OCI-LY7 (cell line): Measurements from ENCODE around the gene FHDC1. TPM values are rescaled to one million over a fixed set of nuclear protein-coding genes. Genes with fewer than 3 reads are reported as not detected.

Experiments used
- BruUV-seq: library from RNA; stranded (reverse); fragments of 400-500 nt; replicated peaks from 2 replicates; lab custom pipeline; 2021; lab: Mats Ljungman, UMichigan
- CTCF ChIA-PET: fragments of 300-600 bp; sonication (Branson Sonifier 250); formaldehyde crosslinking; loops from one replicate; lab custom pipeline; 2022; ENCODE audit warnings: antibody characterized with exemption; ENCODE audit not compliant: unreplicated experiment; lab: Charles Lee
- POLR2A ChIA-PET: fragments of 300-600 bp; sonication (Branson Sonifier 250); formaldehyde crosslinking; loops from one replicate; lab custom pipeline; 2022; ENCODE audit warnings: antibody characterized with exemption; lab: Charles Lee
- DNase-seq: peaks from one replicate; pipeline ENCODE4 v3.0.0-alpha.2; 2015; ENCODE audit warnings: low spot score
- H2AFZ ChIP-seq: fragments of 200-600 bp; sonication (generic), shearing (Covaris generic); 2 replicates; pipeline ENCODE4 v1.6.1; 2014; ENCODE audit warnings: mild to moderate bottlenecking, antibody characterized with exemption, low read length, moderate library complexity
- H3K27ac ChIP-seq: fragments of 200-600 bp; sonication (generic); 2 replicates; pipeline ENCODE4 v1.5.1; 2014; ENCODE audit warnings: mixed run types, low read depth, mild to moderate bottlenecking, moderate library complexity, low read length, inconsistent platforms; ENCODE audit not compliant: poor library complexity, severe bottlenecking
- H3K36me3 ChIP-seq: fragments of 200-600 bp; sonication (generic); 2 replicates; pipeline ENCODE4 v1.6.1; 2014; ENCODE audit warnings: mild to moderate bottlenecking, antibody characterized with exemption, low read length, moderate library complexity, mixed read lengths; ENCODE audit not compliant: insufficient read depth
- H3K4me1 ChIP-seq: fragments of 200-600 bp; sonication (generic); 2 replicates; pipeline ENCODE4 v1.5.1; 2014; ENCODE audit warnings: mild to moderate bottlenecking, low read length; ENCODE audit not compliant: insufficient read depth, poor library complexity, severe bottlenecking
- H3K4me2 ChIP-seq: fragments of 200-600 bp; sonication (generic); 2 replicates; pipeline ENCODE4 v1.6.1; 2014; ENCODE audit warnings: mild to moderate bottlenecking, low read length
- H3K4me3 ChIP-seq: fragments of 200-600 bp; sonication (generic); 2 replicates; pipeline ENCODE4 v1.5.1; 2014; ENCODE audit warnings: mild to moderate bottlenecking, low read depth, low read length; ENCODE audit not compliant: poor library complexity, severe bottlenecking
- H3K79me2 ChIP-seq: fragments of 200-600 bp; sonication (generic); 2 replicates; pipeline ENCODE4 v1.6.1; 2016; ENCODE audit warnings: low read depth, mild to moderate bottlenecking, low read length, moderate library complexity, mixed read lengths; ENCODE audit not compliant: insufficient read depth
- H3K9me2 ChIP-seq: fragments of 200-600 bp; sonication (generic); 2 replicates; pipeline ENCODE4 v1.6.1; 2016; ENCODE audit warnings: mild to moderate bottlenecking, low read length, mixed read lengths; ENCODE audit not compliant: insufficient read depth
- H3K9me3 ChIP-seq: fragments of 200-600 bp; sonication (generic); 2 replicates; pipeline ENCODE4 v1.6.1; 2014; ENCODE audit warnings: mild to moderate bottlenecking, mixed run types, low read length, mixed read lengths
- H4K20me1 ChIP-seq: fragments of 200-600 bp; sonication (generic); 2 replicates; pipeline ENCODE4 v1.6.1; 2014; ENCODE audit warnings: mild to moderate bottlenecking, antibody characterized with exemption, low read length, moderate library complexity, mixed read lengths; ENCODE audit not compliant: insufficient read depth
- CTCF ChIP-seq: fragments of 200-600 bp; sonication (generic); conservative IDR thresholded peaks from 2 replicates; pipeline ENCODE4 v1.5.1; 2014; ENCODE audit warnings: mild to moderate bottlenecking, antibody characterized with exemption, low read length, moderate library complexity, mixed read lengths
- EZH2phosphoT487 ChIP-seq: fragments of 200-600 bp; sonication (generic); IDR thresholded peaks from 2 replicates; pipeline ENCODE4 v1.6.1; 2018; ENCODE audit warnings: low read depth, borderline replicate concordance, mild to moderate bottlenecking, mixed run types, antibody characterized with exemption, low read length, moderate library complexity, mixed read lengths
- intact Hi-C: fragments of 100-400 bp; cut with micrococcal nuclease; formaldehyde crosslinking; loops from one replicate; pipeline ENCODE4 v1.10.0; 2022; ENCODE audit not compliant: unreplicated experiment
- total RNA-seq, 2 experiments: library from RNA; depleted of rRNA in 1 of 2; stranded (reverse); fragments of >200 nt in 1 of 2; shearing (Covaris generic) in 1 of 2; gene quantifications; 2 replicates each; pipeline ENCODE4 v1.2.3, GENCODE V29; 2014 to 2022

Gene FHDC1
- total RNA-seq, 2 experiments from 2014 or later, result 0.04 to 0.13 TPM

- H4K20me1 ChIP-seq, result no peaks in the 10 kb centered on the region
- no peak for DNase-seq
- no TSS peak for BruUV-seq
- H3K9me3 ChIP-seq, result no peaks in the 10 kb centered on the region
- CTCF ChIA-PET, result no interaction called here
- no peak overlapping the region for H3K27ac ChIP-seq
- intact Hi-C loops, result no loop called here
- H3K9me2 ChIP-seq, result no peaks in the 10 kb centered on the region
- H2AFZ ChIP-seq, result no peak overlapping the region
- H3K4me3 ChIP-seq, result no peak overlapping the region
- POLR2A ChIA-PET, result no interaction called here
- no peaks in the 10 kb centered on the region for H3K79me2 ChIP-seq
- no peak overlapping the region for H3K4me2 ChIP-seq
- no peaks in the 10 kb centered on the region for H3K36me3 ChIP-seq
- H3K4me1 ChIP-seq, result no peaks in the 10 kb centered on the region
- no peak for TF ChIP-seq EZH2phosphoT487
- no peak for TF ChIP-seq CTCF
These were observed 25.1 kb downstream of the FHDC1 start for GRCh38 chr4:152961014-152961772.

DNA sequence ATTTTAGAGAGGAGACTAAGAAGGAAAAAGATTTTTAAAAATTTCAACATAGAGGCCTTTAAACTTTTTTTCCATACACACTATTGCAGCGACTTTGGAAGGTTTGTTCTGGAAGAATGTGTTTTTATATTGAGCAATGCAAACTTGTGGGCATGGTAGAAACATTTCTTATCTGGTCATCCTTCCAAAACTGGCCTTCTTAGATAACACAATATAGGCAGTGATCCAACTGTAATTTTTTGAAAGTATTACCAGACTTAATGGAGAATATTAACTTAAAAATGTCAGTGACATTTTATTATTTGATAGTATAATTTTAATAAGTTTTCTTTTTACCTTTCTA is 25.6 kb downstream of the FHDC1 start:
- no peak overlapping the region for H3K4me2 ChIP-seq
- CTCF ChIA-PET, result no interaction called here

More for the DNA sequence above, 25.6 kb downstream of the FHDC1 start:
- Histone ChIP-seq H3K36me3 (no peaks in the 10 kb centered on the region), H3K4me1 (no peaks in the 10 kb centered on the region), H4K20me1 (no peaks in the 10 kb centered on the region), H3K4me3 (no peak overlapping the region), H3K9me3 (no peaks in the 10 kb centered on the region), H2AFZ (no peak overlapping the region), H3K27ac (no peak overlapping the region), H3K79me2 (no peaks in the 10 kb centered on the region), H3K9me2 (no peaks in the 10 kb centered on the region)
- POLR2A ChIA-PET, result interaction anchor here (1.2 kb wide), 1 partner anchor 736 kb away, joined by 5 read pairs; no protein-coding TSS in a partner anchor
- no peak for DNase-seq
- BruUV-seq, result no TSS peak
- TF ChIP-seq EZH2phosphoT487 (no peak), CTCF (no peak)
- intact Hi-C loops, result no loop called here
